DOHH2 (cell line): ENCODE data around the gene IZUMO4.

Experiments used
- H3F3A ChIP-seq: fragments of 200-600 bp; sonication (generic), shearing (Covaris generic); 2 replicates; pipeline ENCODE4 v1.6.0; 2016; ENCODE audit warnings: antibody characterized with exemption, mild to moderate bottlenecking; ENCODE audit not compliant: control insufficient read depth, insufficient read depth
- H3K27ac ChIP-seq: fragments of 200-600 bp; sonication (generic); 2 replicates; pipeline ENCODE4 v1.5.1; 2014; ENCODE audit warnings: low read depth, mild to moderate bottlenecking, low read length, moderate library complexity
- H3K27me3 ChIP-seq: fragments of 200-600 bp; sonication (generic); 2 replicates; pipeline ENCODE4 v1.6.1; 2014; ENCODE audit warnings: mild to moderate bottlenecking, low read length, mixed read lengths; ENCODE audit not compliant: control insufficient read depth
- H3K36me3 ChIP-seq: fragments of 200-600 bp; sonication (generic); 2 replicates; pipeline ENCODE4 v1.6.1; 2014; ENCODE audit warnings: mild to moderate bottlenecking, low read length, moderate library complexity, mixed read lengths; ENCODE audit not compliant: control insufficient read depth
- H3K4me1 ChIP-seq: fragments of 200-600 bp; sonication (generic); 2 replicates; pipeline ENCODE4 v1.6.1; 2014; ENCODE audit warnings: mild to moderate bottlenecking, low read length, mixed read lengths; ENCODE audit not compliant: control insufficient read depth
- H3K4me2 ChIP-seq: fragments of 200-600 bp; sonication (generic); 2 replicates; pipeline ENCODE4 v1.6.0; 2014; ENCODE audit warnings: mild to moderate bottlenecking, low read length, moderate library complexity
- H3K4me3 ChIP-seq: fragments of 200-600 bp; sonication (generic); 2 replicates; pipeline ENCODE4 v1.5.1; 2014; ENCODE audit warnings: mild to moderate bottlenecking, low read length, mixed read lengths
- H3K79me2 ChIP-seq: fragments of 200-600 bp; sonication (generic); 2 replicates; pipeline ENCODE4 v1.6.1; 2014; ENCODE audit warnings: mild to moderate bottlenecking, low read length, mixed read lengths; ENCODE audit not compliant: control insufficient read depth
- H3K9me2 ChIP-seq: fragments of 200-600 bp; sonication (generic); replicated peaks from 2 replicates; pipeline ENCODE4 v1.6.1; 2014; ENCODE audit warnings: mild to moderate bottlenecking, low read length, mixed read lengths; ENCODE audit not compliant: control insufficient read depth
- H3K9me3 ChIP-seq: fragments of 200-600 bp; sonication (generic); 2 replicates; pipeline ENCODE4 v1.6.1; 2014; ENCODE audit warnings: antibody characterized with exemption, low read length, mixed read lengths; ENCODE audit not compliant: control insufficient read depth, insufficient read depth
- H4K20me1 ChIP-seq: fragments of 200-600 bp; sonication (generic); 2 replicates; pipeline ENCODE4 v1.6.0; 2014; ENCODE audit warnings: low read depth, mild to moderate bottlenecking, antibody characterized with exemption, low read length, moderate library complexity; ENCODE audit not compliant: control insufficient read depth, insufficient read depth
- EZH2phosphoT487 ChIP-seq: fragments of 200-600 bp; sonication (generic); IDR thresholded peaks from 2 replicates; pipeline ENCODE4 v1.6.1; 2017; ENCODE audit warnings: borderline replicate concordance, mild to moderate bottlenecking, antibody characterized with exemption, low read length, moderate library complexity, mixed read lengths
- TF ChIP-seq, protein P1 (sequence below): fragments of 200-600 bp; sonication (generic); IDR thresholded peaks from one replicate; pipeline ENCODE4 v1.5.1; 2014; ENCODE audit warnings: antibody characterized with exemption, mild to moderate bottlenecking, low read depth, low read length; ENCODE audit not compliant: poor library complexity, severe bottlenecking

IZUMO4 gene

DNA sequence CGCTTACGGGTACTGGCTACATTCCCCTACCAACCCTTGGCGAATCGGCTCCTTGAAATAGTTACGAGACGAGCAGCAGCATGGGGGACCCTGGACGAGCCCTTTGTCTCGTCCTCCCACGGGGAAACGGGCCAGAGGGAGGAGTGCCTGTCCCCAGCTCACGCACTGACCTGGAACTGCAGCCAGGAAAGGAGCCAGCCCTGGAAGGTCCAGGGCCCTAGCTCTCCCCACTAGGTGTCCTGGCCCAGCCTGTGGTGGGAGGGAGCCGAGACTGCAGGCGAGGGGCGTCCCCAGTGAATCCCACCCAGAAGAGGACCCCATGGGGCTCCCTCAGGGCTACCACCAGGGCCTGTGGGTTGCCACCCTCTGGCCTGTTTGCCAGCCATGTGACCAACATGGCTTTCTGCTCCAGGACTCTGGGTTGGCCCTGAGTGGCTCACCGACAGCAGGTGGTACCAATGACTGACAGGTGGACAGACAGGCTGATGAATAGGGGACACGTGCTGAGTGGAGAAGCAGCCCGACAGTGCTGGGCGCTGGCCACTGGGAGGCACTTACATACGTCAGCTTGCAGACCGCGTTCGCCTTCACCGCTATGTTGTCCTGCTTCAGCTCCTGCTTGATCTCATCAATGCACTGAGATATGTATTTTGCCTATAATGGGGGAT lies 41.5 kb downstream of the IZUMO4 start:
- Histone ChIP-seq H3K27me3 (no peaks in the 10 kb centered on the region), H3K4me1 (no peaks in the 10 kb centered on the region), H3K9me2 (no peaks in the 10 kb centered on the region), H3K9me3 (no peaks in the 10 kb centered on the region), H3K4me3 (no peak overlapping the region), H3F3A (no peaks in the 10 kb centered on the region), H3K27ac (no peak overlapping the region), H3K79me2 (peaks cover 40% of the 10 kb centered on the region), H3K36me3 (peaks cover 15% of the 10 kb centered on the region), H4K20me1 (no peaks in the 10 kb centered on the region), H3K4me2 (no peak overlapping the region)
- TF ChIP-seq EZH2phosphoT487 = no peak
- TF ChIP-seq, protein P1, sequence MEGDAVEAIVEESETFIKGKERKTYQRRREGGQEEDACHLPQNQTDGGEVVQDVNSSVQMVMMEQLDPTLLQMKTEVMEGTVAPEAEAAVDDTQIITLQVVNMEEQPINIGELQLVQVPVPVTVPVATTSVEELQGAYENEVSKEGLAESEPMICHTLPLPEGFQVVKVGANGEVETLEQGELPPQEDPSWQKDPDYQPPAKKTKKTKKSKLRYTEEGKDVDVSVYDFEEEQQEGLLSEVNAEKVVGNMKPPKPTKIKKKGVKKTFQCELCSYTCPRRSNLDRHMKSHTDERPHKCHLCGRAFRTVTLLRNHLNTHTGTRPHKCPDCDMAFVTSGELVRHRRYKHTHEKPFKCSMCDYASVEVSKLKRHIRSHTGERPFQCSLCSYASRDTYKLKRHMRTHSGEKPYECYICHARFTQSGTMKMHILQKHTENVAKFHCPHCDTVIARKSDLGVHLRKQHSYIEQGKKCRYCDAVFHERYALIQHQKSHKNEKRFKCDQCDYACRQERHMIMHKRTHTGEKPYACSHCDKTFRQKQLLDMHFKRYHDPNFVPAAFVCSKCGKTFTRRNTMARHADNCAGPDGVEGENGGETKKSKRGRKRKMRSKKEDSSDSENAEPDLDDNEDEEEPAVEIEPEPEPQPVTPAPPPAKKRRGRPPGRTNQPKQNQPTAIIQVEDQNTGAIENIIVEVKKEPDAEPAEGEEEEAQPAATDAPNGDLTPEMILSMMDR = no peak

DNA sequence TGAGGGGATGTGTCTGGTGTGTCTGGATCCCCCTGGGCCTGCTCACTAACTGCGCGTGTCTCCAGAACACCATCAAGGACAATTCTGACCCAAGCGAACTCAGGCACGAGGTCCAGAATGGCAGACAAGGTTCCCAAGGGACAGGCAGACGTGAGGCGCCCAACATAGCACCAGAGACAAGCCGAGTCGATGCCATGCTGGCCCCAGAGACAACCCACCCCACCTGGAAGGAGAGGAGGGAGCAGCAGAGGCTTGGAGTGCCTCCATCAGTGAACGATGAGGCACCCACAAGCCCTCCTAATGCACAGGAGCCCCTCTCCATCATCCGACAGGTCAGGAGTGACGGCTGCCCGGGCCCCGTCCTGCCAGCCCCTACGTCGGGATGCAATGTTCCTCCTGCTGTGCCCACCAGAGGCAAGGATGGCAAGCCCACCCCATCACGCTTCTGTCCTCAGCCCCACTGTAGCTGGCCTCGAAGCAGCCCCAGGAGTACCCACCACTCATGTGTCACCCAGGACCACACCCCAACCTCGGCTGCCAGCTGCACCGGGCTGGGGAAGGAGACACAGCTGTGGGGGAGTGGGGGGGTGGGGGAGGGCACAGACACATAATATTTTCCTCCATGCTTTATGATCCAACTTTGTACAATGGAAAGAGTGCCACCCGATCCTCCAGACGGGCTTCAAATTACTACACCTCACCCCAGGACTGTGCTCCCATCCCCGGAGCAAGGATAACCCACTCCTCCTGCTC lies 42.8 kb downstream of the IZUMO4 start:
- Histone ChIP-seq H3K4me2 (no peak overlapping the region), H3K27me3 (no peaks in the 10 kb centered on the region), H3K27ac (no peak overlapping the region), H3F3A (no peaks in the 10 kb centered on the region), H3K4me3 (no peak overlapping the region), H3K9me3 (no peaks in the 10 kb centered on the region), H3K4me1 (0 out of 2 replicates have a peak, but pooled peaks cover 3% of the 10 kb centered on the region), H3K9me2 (no peaks in the 10 kb centered on the region), H4K20me1 (no peaks in the 10 kb centered on the region), H3K36me3 (peaks cover 15% of the 10 kb centered on the region), H3K79me2 (peaks cover 54% of the 10 kb centered on the region)
- no peak for TF ChIP-seq EZH2phosphoT487
- TF ChIP-seq, protein P1 = no peak

DNA sequence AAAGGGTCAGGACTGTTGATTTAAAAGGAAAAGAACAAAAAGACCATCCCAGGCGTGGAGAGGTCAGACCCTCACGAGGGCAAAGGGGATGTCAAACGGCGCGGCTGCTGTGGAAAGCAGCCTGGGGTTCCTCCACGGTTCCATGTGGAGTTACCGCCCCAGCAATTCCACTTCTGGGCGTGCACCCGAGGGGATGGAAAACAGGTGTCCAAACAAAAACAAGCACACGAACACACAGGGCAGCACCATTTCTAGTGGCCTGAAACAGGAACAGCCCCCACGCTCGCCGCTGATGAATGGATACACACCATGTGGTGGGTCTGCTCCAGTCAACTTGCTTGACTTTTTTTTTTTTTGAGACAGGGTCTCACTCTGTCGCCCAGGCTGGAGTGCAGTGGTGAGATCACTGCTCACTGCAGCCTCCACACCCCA lies 43.4 kb downstream of the IZUMO4 start:
- H4K20me1 ChIP-seq = no peaks in the 10 kb centered on the region
- H3K27ac ChIP-seq = no peak overlapping the region
- peaks cover 15% of the 10 kb centered on the region for H3K36me3 ChIP-seq

More for the DNA sequence above, 43.4 kb downstream of the IZUMO4 start:
- Histone ChIP-seq H3K4me2 (no peak overlapping the region), H3K9me3 (no peaks in the 10 kb centered on the region), H3K9me2 (no peaks in the 10 kb centered on the region), H3K4me3 (no peak overlapping the region), H3K79me2 (peaks cover 60% of the 10 kb centered on the region), H3K4me1 (0 out of 2 replicates have a peak, but pooled peaks cover 3% of the 10 kb centered on the region), H3F3A (no peaks in the 10 kb centered on the region), H3K27me3 (no peaks in the 10 kb centered on the region)
- TF ChIP-seq EZH2phosphoT487 = no peak
- TF ChIP-seq, protein P1 = no peak
